Stomach (tissue), 9 donors: ENCODE results near the gene SAP130. TPM values are rescaled to one million over a fixed set of nuclear protein-coding genes. Genes with fewer than 3 reads are reported as not detected.

Source experiments
- DNase-seq, 2 donors: peaks; one replicate each; pipeline versions ENCODE4 v3.0.0 to v3.0.0-alpha.2; 2013 to 2019
- H3K27ac ChIP-seq, 5 donors: fragments of 200-600 bp in 4 of 5; sonication (generic) in 4 of 5; one replicate each; pipeline ENCODE4 v1.5.1; 2013 to 2019; ENCODE audit warnings: mild to moderate bottlenecking in 1 of 5, moderate library complexity in 1 of 5
- H3K27me3 ChIP-seq, 3 donors: fragments of 200-600 bp; sonication (generic); one replicate each; pipeline ENCODE4 v1.5.1; 2017 to 2019; ENCODE audit warnings: mixed run types in 1 of 3
- H3K36me3 ChIP-seq, 4 donors: fragments of 200-600 bp; sonication (generic); 1 replicate in 3 of 4; 2 replicates in 1 of 4; pipeline ENCODE4 v1.5.1; 2016 to 2019
- H3K4me1 ChIP-seq, 4 donors: fragments of 200-600 bp; sonication (generic); one replicate each; pipeline ENCODE4 v1.5.1; 2016 to 2019
- H3K4me3 ChIP-seq, 4 donors: fragments of 200-600 bp; sonication (generic) in 3 of 4; one replicate each; pipeline ENCODE4 v1.5.1; 2016 to 2019; ENCODE audit warnings: mild to moderate bottlenecking in 1 of 4
- H3K9me3 ChIP-seq, 4 donors: fragments of 200-600 bp; sonication (generic); one replicate each; pipeline ENCODE4 v1.5.1; 2016 to 2019
- EP300 ChIP-seq: sonication (generic); formaldehyde crosslinking; IDR thresholded peaks from one replicate; pipeline ENCODE4 v1.6.1; 2017; ENCODE audit warnings: antibody characterized with exemption
- POLR2A ChIP-seq, 4 donors: fragments of 450-650 bp; IDR thresholded peaks; one replicate each; pipeline ENCODE4 v1.6.1; 2016; ENCODE audit warnings: antibody characterized with exemption in 4 of 4, control low read depth in 2 of 4, mild to moderate bottlenecking in 1 of 4, moderate library complexity in 1 of 4
- POLR2AphosphoS5 ChIP-seq, 3 donors: sonication (generic); formaldehyde crosslinking; IDR thresholded peaks; one replicate each; pipeline ENCODE4 v1.6.1; 2016; ENCODE audit warnings: antibody characterized with exemption in 3 of 3
- WGBS, 5 donors: extraction: QIAGEN DNeasy Blood & Tissue Kit in 3 of 5; methylation state at CpG; one replicate each; pipeline versions ENCODE4 v1.1.5 to v1.1.7; 2013 to 2018; 5-methylcytosine and 5-hydroxymethylcytosine counted together
- intact Hi-C: fragments of 100-400 bp; cut with DNase I; formaldehyde crosslinking; loops from one replicate; pipeline ENCODE4 v1.15.1; 2023; ENCODE audit warnings: low total_unique reads
- polyA plus RNA-seq, 3 donors: library from polyadenylated mRNA; stranded (reverse); fragments of 200-250 nt; gene quantifications; one replicate each; pipeline ENCODE4 v1.2.3, GENCODE V29; 2013
- total RNA-seq, 5 donors: library from RNA; depleted of rRNA; stranded (reverse); fragments of >200 nt; gene quantifications; one replicate each; pipeline versions ENCODE4 v1.1.0 to v1.2.3, GENCODE V29; 2014 to 2016
- TF ChIP-seq, protein P1 (sequence below), 7 experiments: fragments of 450-650 bp in 4 of 7; fragments of 200-600 bp in 3 of 7; sonication (generic) in 3 of 7; IDR thresholded peaks; one replicate each; pipeline ENCODE4 v1.5.1; 2016 to 2019; ENCODE audit warnings: antibody characterized with exemption in 7 of 7, control low read depth in 2 of 7, mild to moderate bottlenecking in 1 of 7
- donor health status: healthy with polysubstance abuse.
- donor health status: Bipolar disorder and iron deficiency.
- donor health status: healthy.

Gene SAP130
- total and polyA plus RNA-seq, 8 donors, result 4.8 to 42.0 (median 7.4) TPM

- Histone ChIP-seq H3K36me3 (peaks cover 27 to 67% (median 66%) of the 10 kb centered on the region in 4 donors), H3K27ac (peak overlapping the region in 4 of 5 donors; percentile 45 to 65 (median 60)), H3K9me3 (no peaks in the 10 kb centered on the region), H3K27me3 (no peaks in the 10 kb centered on the region), H3K4me1 (peaks cover 15 to 51% (median 27%) of the 10 kb centered on the region in 4 donors), H3K4me3 (no peak overlapping the region)
- intact Hi-C loops, result no loop called here
- WGBS, 5 donors, result 39 to 64% (median 46%) methylated on average over 2 of the region's 2 CpGs
- DNase-seq, result no peak
- TF ChIP-seq POLR2AphosphoS5 (IDR thresholded peaks at IDR 0.05) (no peak), EP300 (no peak), POLR2A (IDR thresholded peaks at IDR 0.05) (no peak)
- TF ChIP-seq, protein P1, sequence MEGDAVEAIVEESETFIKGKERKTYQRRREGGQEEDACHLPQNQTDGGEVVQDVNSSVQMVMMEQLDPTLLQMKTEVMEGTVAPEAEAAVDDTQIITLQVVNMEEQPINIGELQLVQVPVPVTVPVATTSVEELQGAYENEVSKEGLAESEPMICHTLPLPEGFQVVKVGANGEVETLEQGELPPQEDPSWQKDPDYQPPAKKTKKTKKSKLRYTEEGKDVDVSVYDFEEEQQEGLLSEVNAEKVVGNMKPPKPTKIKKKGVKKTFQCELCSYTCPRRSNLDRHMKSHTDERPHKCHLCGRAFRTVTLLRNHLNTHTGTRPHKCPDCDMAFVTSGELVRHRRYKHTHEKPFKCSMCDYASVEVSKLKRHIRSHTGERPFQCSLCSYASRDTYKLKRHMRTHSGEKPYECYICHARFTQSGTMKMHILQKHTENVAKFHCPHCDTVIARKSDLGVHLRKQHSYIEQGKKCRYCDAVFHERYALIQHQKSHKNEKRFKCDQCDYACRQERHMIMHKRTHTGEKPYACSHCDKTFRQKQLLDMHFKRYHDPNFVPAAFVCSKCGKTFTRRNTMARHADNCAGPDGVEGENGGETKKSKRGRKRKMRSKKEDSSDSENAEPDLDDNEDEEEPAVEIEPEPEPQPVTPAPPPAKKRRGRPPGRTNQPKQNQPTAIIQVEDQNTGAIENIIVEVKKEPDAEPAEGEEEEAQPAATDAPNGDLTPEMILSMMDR (IDR thresholded peaks at IDR 0.05), result peak in 1 of 7 experiments; percentile 2
These were observed 74.0 kb downstream of the SAP130 start for GRCh38 chr2:127953849-127954248.

DNA sequence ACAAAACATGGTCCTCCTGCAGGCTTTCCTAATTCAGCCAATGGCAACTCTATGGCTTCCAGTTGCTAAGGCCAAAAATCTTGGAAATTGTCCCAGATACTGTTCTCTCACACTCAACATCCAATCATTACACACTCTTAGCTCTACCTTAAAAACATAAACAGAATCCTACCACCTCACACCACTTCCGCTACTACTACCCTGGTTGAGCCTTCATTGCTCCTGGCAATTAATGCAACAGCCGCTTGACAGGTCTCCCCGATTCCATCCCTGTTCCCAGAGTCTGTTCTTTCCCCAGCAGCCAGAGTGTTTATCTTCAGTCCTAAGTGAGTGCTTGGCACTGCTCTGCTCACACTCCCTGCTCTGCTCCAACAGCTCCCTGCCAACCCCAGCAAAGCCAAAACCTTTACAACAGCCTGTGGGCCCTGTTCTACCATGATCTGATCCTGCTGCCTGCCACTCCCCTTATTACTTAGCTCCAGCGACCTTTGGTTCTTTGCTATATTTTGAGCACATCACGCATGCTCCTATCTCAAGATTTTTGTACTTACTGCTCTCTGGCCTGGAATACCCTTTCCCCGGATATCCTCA is 74.6 kb downstream of the SAP130 start:
- TF ChIP-seq, protein P1 (IDR thresholded peaks at IDR 0.05), result no peak
- TF ChIP-seq POLR2A (IDR thresholded peaks at IDR 0.05) (no peak), EP300 (no peak), POLR2AphosphoS5 (IDR thresholded peaks at IDR 0.05) (peak in 2 of 3 donors; percentile 11 to 23)
- peak; percentile 60 to 64 for DNase-seq
- H3K27ac ChIP-seq, result peak overlapping the region; percentile 45 to 65 (median 59)
- WGBS, 5 donors, result 21 to 39% (median 32%) methylated on average over 6 of the region's 6 CpGs
- peaks cover 31 to 69% (median 66%) of the 10 kb centered on the region in 4 donors for H3K36me3 ChIP-seq
- H3K4me1 ChIP-seq, result peaks cover 15 to 51% (median 27%) of the 10 kb centered on the region in 4 donors
- no peaks in the 10 kb centered on the region for H3K27me3 ChIP-seq
- H3K9me3 ChIP-seq, result no peaks in the 10 kb centered on the region
- intact Hi-C loops, result no loop called here
- no peak overlapping the region for H3K4me3 ChIP-seq

GRCh38 chr2:127951026-127951425 is 76.8 kb downstream of the SAP130 start:
- DNase-seq, result peak in 1 of 2 donors; percentile 72
- Histone ChIP-seq H3K27ac (peak overlapping the region in 1 of 5 donors; percentile 31), H3K4me3 (no peak overlapping the region), H3K4me1 (peaks cover 15 to 51% (median 27%) of the 10 kb centered on the region in 4 donors), H3K36me3 (peaks cover 32 to 72% (median 70%) of the 10 kb centered on the region in 4 donors), H3K27me3 (no peaks in the 10 kb centered on the region), H3K9me3 (no peaks in the 10 kb centered on the region)
- WGBS, 5 donors, result 58 to 82% (median 62%) methylated on average over 4 of the region's 4 CpGs
- intact Hi-C loops, result no loop called here
- no peak for TF ChIP-seq POLR2A (IDR thresholded peaks at IDR 0.05)
- TF ChIP-seq, protein P1 (IDR thresholded peaks at IDR 0.05), result no peak
- TF ChIP-seq EP300, result no peak
- peak in 1 of 3 donors; percentile 11 for TF ChIP-seq POLR2AphosphoS5 (IDR thresholded peaks at IDR 0.05)

- TF ChIP-seq POLR2A (IDR thresholded peaks at IDR 0.05) (no peak), EP300 (no peak), POLR2AphosphoS5 (IDR thresholded peaks at IDR 0.05) (no peak)
- TF ChIP-seq, protein P1 (IDR thresholded peaks at IDR 0.05), result no peak
- no peak for DNase-seq
- H3K27ac ChIP-seq, result no peak overlapping the region
- H3K36me3 ChIP-seq, result peaks cover 39 to 72% (median 71%) of the 10 kb centered on the region in 4 donors
- H3K9me3 ChIP-seq, result no peaks in the 10 kb centered on the region
- no peak overlapping the region for H3K4me3 ChIP-seq
- no peaks in the 10 kb centered on the region for H3K27me3 ChIP-seq
- WGBS, 5 donors, result 83 to 88% (median 86%) methylated on average over 2 of the region's 2 CpGs
- intact Hi-C loops, result no loop called here
- H3K4me1 ChIP-seq, result peaks cover 15 to 51% (median 27%) of the 10 kb centered on the region in 4 donors
These were observed 77.6 kb downstream of the SAP130 start for GRCh38 chr2:127950264-127950663.
